Peyer's patch (tissue), 4 donors: ENCODE results near the gene METTL22.

Experiments
- POLR2A ChIP-seq, 2 donors: fragments of 450-650 bp; IDR thresholded peaks; one replicate each; pipeline ENCODE4 v1.5.1; 2017; ENCODE audit warnings: antibody characterized with exemption in 2 of 2, mild to moderate bottlenecking in 2 of 2, moderate library complexity in 2 of 2
- TF ChIP-seq, protein P1 (sequence below), 6 experiments: fragments of 450-650 bp in 4 of 6; fragments of 200-600 bp in 2 of 6; sonication (generic) in 1 of 6; IDR thresholded peaks; one replicate each; pipeline ENCODE4 v1.5.1; 2017 to 2019; ENCODE audit warnings: antibody characterized with exemption in 6 of 6, mild to moderate bottlenecking in 3 of 6, moderate library complexity in 1 of 6

GRCh38 chr16:8579559-8579958 lies 41.9 kb upstream of the METTL22 start:
- TF ChIP-seq, protein P1, sequence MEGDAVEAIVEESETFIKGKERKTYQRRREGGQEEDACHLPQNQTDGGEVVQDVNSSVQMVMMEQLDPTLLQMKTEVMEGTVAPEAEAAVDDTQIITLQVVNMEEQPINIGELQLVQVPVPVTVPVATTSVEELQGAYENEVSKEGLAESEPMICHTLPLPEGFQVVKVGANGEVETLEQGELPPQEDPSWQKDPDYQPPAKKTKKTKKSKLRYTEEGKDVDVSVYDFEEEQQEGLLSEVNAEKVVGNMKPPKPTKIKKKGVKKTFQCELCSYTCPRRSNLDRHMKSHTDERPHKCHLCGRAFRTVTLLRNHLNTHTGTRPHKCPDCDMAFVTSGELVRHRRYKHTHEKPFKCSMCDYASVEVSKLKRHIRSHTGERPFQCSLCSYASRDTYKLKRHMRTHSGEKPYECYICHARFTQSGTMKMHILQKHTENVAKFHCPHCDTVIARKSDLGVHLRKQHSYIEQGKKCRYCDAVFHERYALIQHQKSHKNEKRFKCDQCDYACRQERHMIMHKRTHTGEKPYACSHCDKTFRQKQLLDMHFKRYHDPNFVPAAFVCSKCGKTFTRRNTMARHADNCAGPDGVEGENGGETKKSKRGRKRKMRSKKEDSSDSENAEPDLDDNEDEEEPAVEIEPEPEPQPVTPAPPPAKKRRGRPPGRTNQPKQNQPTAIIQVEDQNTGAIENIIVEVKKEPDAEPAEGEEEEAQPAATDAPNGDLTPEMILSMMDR (IDR thresholded peaks at IDR 0.05) = no peak
- no peak for TF ChIP-seq POLR2A (IDR thresholded peaks at IDR 0.05)
